HEK293T (cell line): ENCODE measurements around the gene FUCA2.

Experiments
- BHLHE40 ChIP-seq: fragments of 450-650 bp; IDR thresholded peaks from 2 replicates; pipeline ENCODE4 v1.6.1; 2016; ENCODE audit warnings: mild to moderate bottlenecking, moderate library complexity, borderline replicate concordance
- ELF4 ChIP-seq: fragments of 450-650 bp; IDR thresholded peaks from 2 replicates; pipeline ENCODE4 v1.6.1; 2017; ENCODE audit warnings: antibody characterized with exemption
- FOXK2 ChIP-seq: fragments of 450-650 bp; IDR thresholded peaks from 2 replicates; pipeline ENCODE4 v1.6.1; 2016; ENCODE audit warnings: mild to moderate bottlenecking
- FOXM1 ChIP-seq: fragments of 450-650 bp; IDR thresholded peaks from 2 replicates; pipeline ENCODE4 v1.6.1; 2017; ENCODE audit warnings: mild to moderate bottlenecking, borderline replicate concordance
- L3MBTL2 ChIP-seq: fragments of 450-650 bp; conservative IDR thresholded peaks from 2 replicates; pipeline ENCODE4 v1.6.1; 2016; ENCODE audit warnings: mild to moderate bottlenecking
- SP1 ChIP-seq: fragments of 450-650 bp; IDR thresholded peaks from 2 replicates; pipeline ENCODE4 v1.6.1; 2017
- SUZ12 ChIP-seq: fragments of 450-650 bp; IDR thresholded peaks from 2 replicates; pipeline ENCODE4 v1.6.1; 2016; ENCODE audit warnings: mild to moderate bottlenecking
- TARDBP ChIP-seq: fragments of 450-650 bp; IDR thresholded peaks from 2 replicates; pipeline ENCODE4 v1.6.1; 2016

- TF ChIP-seq SP1 (no peak), FOXK2 (no peak), SUZ12 (no peak), ELF4 (no peak), L3MBTL2 (no peak), FOXM1 (no peak), BHLHE40 (no peak), TARDBP (no peak)
Observed at GRCh38 chr6:143531720-143532499, 20.4 kb upstream of the FUCA2 start.
